Neutrophil (primary cell): Measurements from ENCODE around the gene NQO1.

Source experiments
- H3K27ac ChIP-seq: fragments of 200-600 bp; sonication (generic); 2 replicates; pipeline ENCODE4 v1.5.1; 2016; ENCODE audit warnings: mild to moderate bottlenecking, moderate library complexity
- H3K27me3 ChIP-seq: fragments of 200-600 bp; sonication (generic); 2 replicates; pipeline ENCODE4 v1.6.0; 2016; ENCODE audit warnings: mild to moderate bottlenecking
- H3K36me3 ChIP-seq: fragments of 200-600 bp; sonication (generic); 2 replicates; pipeline ENCODE4 v1.5.1; 2017
- H3K4me1 ChIP-seq, 2 experiments: fragments of 200-600 bp in 1 of 2; sonication (generic) in 1 of 2; 1 replicate in 1 of 2; 2 replicates in 1 of 2; pipeline versions ENCODE4 v1.5.1 to v1.6.1; 2013 to 2016; ENCODE audit warnings: low read depth in 1 of 2, low read length in 1 of 2, mild to moderate bottlenecking in 1 of 2, moderate library complexity in 1 of 2; ENCODE audit not compliant: control insufficient read depth in 1 of 2, insufficient read depth in 1 of 2
- H3K4me3 ChIP-seq, 2 experiments: fragments of 200-600 bp in 1 of 2; sonication (generic) in 1 of 2; 1 replicate in 1 of 2; 2 replicates in 1 of 2; pipeline ENCODE4 v1.5.1; 2013 to 2016; ENCODE audit warnings: low read depth in 1 of 2, low read length in 1 of 2, mild to moderate bottlenecking in 1 of 2, moderate library complexity in 1 of 2
- H3K9me3 ChIP-seq: fragments of 200-600 bp; sonication (generic); 2 replicates; pipeline ENCODE4 v1.5.1; 2016
- CTCF ChIP-seq: fragments of 200-600 bp; sonication (generic); IDR thresholded peaks from 2 replicates; pipeline ENCODE4 v1.5.1; 2016; ENCODE audit warnings: antibody characterized with exemption

Gene NQO1

DNA sequence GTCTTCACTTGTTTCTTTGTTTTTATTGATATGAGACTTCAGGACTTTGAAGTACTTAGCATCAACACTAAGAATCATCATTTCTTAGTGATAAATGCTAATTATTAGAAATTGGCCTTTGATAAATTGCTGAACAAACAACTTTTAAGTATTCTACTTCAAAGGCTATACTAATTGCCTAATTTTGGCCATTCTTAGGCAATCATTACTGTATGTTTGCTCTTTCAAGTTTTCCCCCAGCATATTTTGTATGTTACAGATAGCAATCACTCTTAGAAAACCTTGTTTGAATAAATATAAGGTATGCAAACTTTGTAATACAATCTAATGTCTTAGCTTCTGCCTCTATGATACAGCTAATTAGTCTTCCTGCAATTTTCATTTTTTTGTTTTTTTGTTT lies 46.0 kb downstream of the NQO1 start:
- no peak overlapping the region for H3K4me3 ChIP-seq
- H3K4me1 ChIP-seq: no peaks in the 10 kb centered on the region
- H3K27me3 ChIP-seq: no peaks in the 10 kb centered on the region
- no peak for TF ChIP-seq CTCF
- no peaks in the 10 kb centered on the region for H3K9me3 ChIP-seq
- peaks cover 94% of the 10 kb centered on the region for H3K36me3 ChIP-seq
- H3K27ac ChIP-seq: no peak overlapping the region

DNA sequence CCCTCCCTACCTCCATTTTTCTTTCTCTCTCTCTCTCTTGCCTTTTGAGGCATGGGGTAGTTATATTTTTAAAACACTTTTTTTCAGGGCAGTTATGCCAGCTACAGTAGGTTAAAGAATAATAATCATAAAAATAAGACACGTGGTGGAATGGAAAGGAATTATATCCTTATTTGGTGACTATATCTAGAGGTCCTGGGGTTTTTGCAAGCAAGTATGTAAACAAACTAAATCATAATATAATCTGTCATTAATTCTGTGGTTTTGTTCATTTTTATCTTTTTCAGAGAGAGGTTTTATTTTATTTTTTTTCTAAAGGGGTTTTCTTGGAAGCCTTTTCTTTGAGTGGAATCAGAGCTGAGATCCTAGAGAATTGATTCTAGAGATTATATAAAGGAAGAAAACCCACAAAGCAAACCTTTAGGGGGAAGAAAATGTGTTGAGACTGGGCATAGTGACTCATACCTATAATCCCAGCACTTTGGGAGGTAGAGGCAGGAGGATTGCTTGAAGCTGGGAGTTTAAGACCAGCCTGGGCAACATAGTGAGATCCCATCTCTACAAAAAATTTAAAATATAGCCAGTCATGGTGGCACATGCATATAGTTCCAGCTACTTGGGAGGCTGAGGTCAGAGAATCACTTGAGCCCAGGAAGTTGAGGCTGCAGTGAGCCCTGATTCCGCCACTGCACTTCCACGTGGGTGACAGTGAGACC lies 53.2 kb downstream of the NQO1 start:
- no peaks in the 10 kb centered on the region for H3K27me3 ChIP-seq
- no peak overlapping the region for H3K27ac ChIP-seq
- no peak overlapping the region for H3K4me3 ChIP-seq
- no peaks in the 10 kb centered on the region for H3K9me3 ChIP-seq
- H3K4me1 ChIP-seq: no peaks in the 10 kb centered on the region
- H3K36me3 ChIP-seq: peaks cover 79% of the 10 kb centered on the region
- TF ChIP-seq CTCF: no peak

- Histone ChIP-seq H3K27me3 (no peaks in the 10 kb centered on the region), H3K4me1 (no peaks in the 10 kb centered on the region), H3K4me3 (no peak overlapping the region), H3K27ac (no peak overlapping the region), H3K36me3 (peaks cover 76% of the 10 kb centered on the region), H3K9me3 (no peaks in the 10 kb centered on the region)
- no peak for TF ChIP-seq CTCF
Observed at GRCh38 chr16:69672315-69672997, 53.9 kb downstream of the NQO1 start.

- Histone ChIP-seq H3K9me3 (no peaks in the 10 kb centered on the region), H3K4me1 (no peaks in the 10 kb centered on the region), H3K27ac (no peak overlapping the region), H3K36me3 (peaks cover 55% of the 10 kb centered on the region), H3K4me3 (no peak overlapping the region), H3K27me3 (no peaks in the 10 kb centered on the region)
- no peak for TF ChIP-seq CTCF
Observed at GRCh38 chr16:69669577-69669976, 56.8 kb downstream of the NQO1 start.

DNA sequence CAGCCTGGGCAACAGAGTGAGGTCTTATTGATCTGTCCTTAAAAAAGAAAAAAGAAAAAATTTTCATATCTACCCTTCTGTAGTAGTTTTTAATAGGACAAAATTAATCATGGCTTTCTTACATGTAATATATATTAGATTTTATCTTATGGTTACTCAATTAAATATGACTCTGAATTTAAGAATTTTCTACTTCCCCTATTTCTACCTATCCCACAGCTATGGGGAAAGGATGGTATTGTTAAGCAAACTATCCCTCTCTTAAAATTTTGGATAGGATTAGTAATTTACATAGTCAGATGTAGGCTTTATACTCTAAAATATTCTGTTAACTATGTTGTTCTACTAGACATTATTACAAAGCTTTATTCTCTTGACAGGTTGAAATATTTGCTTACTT lies 62.5 kb downstream of the NQO1 start:
- Histone ChIP-seq H3K27me3 (no peaks in the 10 kb centered on the region), H3K9me3 (no peaks in the 10 kb centered on the region), H3K36me3 (peaks cover 42% of the 10 kb centered on the region), H3K27ac (no peak overlapping the region), H3K4me1 (no peaks in the 10 kb centered on the region), H3K4me3 (no peak overlapping the region)
- TF ChIP-seq CTCF: no peak
